Uterus (tissue), 2 donors: ENCODE data around the gene CRYGB.

Experiments used
- CTCF ChIP-seq, 4 experiments: fragments of 200-600 bp in 2 of 4; fragments of 450-650 bp in 2 of 4; sonication (generic) in 2 of 4; IDR thresholded peaks; one replicate each; pipeline ENCODE4 v1.5.1; 2016 to 2019; ENCODE audit warnings: antibody characterized with exemption in 4 of 4, mild to moderate bottlenecking in 2 of 4, moderate library complexity in 1 of 4
- POLR2A ChIP-seq, 2 donors: fragments of 450-650 bp; IDR thresholded peaks; one replicate each; pipeline ENCODE4 v1.6.1; 2016; ENCODE audit warnings: antibody characterized with exemption in 2 of 2, mild to moderate bottlenecking in 1 of 2, moderate library complexity in 1 of 2

- no peak for TF ChIP-seq CTCF (IDR thresholded peaks at IDR 0.05)
- TF ChIP-seq POLR2A (IDR thresholded peaks at IDR 0.05): no peak
These were observed 6.5 kb downstream of the CRYGB start for GRCh38 chr2:208139447-208139846.
